Transverse colon (tissue), 4 donors: Measurements from ENCODE around the gene GPX4. TPM values are rescaled to one million over a fixed set of nuclear protein-coding genes. Genes with fewer than 3 reads are reported as not detected.
A peak's percentile ranks its signal among the peaks of the same experiment; 100 is the strongest.

Source experiments
- DNase-seq: peaks from one replicate; pipeline ENCODE4 v3.0.0-alpha.2; 2019
- H3K27ac ChIP-seq, 4 donors: fragments of 200-600 bp; sonication (generic); 2 replicates each; pipeline ENCODE4 v1.5.1; 2016 to 2018; ENCODE audit warnings: inconsistent platforms in 4 of 4
- H3K27me3 ChIP-seq: fragments of 200-600 bp; sonication (generic); 2 replicates; pipeline ENCODE4 v1.5.1; 2017; ENCODE audit warnings: inconsistent platforms
- H3K36me3 ChIP-seq, 4 donors: fragments of 200-600 bp; sonication (generic); 2 replicates each; pipeline ENCODE4 v1.5.1; 2017 to 2019; ENCODE audit warnings: inconsistent platforms in 4 of 4
- H3K4me1 ChIP-seq, 4 donors: fragments of 200-600 bp; sonication (generic); 2 replicates each; pipeline ENCODE4 v1.5.1; 2017 to 2020; ENCODE audit warnings: inconsistent platforms in 4 of 4
- H3K4me3 ChIP-seq, 4 donors: fragments of 200-600 bp; sonication (generic); 1 replicate in 1 of 4; 2 replicates in 3 of 4; pipeline versions ENCODE4 v1.5.1 to v1.6.1; 2017 to 2019; ENCODE audit warnings: inconsistent platforms in 4 of 4
- H3K9me3 ChIP-seq, 2 donors: fragments of 200-600 bp; sonication (generic); 2 replicates each; pipeline ENCODE4 v1.5.1; 2017 to 2019; ENCODE audit warnings: inconsistent platforms in 2 of 2
- CTCF ChIP-seq, 5 experiments: fragments of 200-600 bp in 3 of 5; fragments of 450-650 bp in 2 of 5; sonication (generic) in 3 of 5; IDR thresholded peaks; 1 replicate in 2 of 5; 2 replicates in 3 of 5; pipeline ENCODE4 v1.5.1; 2016 to 2017; ENCODE audit warnings: antibody characterized with exemption in 5 of 5, inconsistent platforms in 3 of 5, mild to moderate bottlenecking in 2 of 5, moderate library complexity in 1 of 5
- EP300 ChIP-seq: sonication (generic); formaldehyde crosslinking; IDR thresholded peaks from one replicate; pipeline ENCODE4 v1.6.1; 2017; ENCODE audit warnings: antibody characterized with exemption, low read depth
- POLR2A ChIP-seq: fragments of 450-650 bp; IDR thresholded peaks from one replicate; pipeline ENCODE4 v1.6.1; 2016; ENCODE audit warnings: antibody characterized with exemption, mild to moderate bottlenecking, moderate library complexity
- POLR2AphosphoS5 ChIP-seq, 3 donors: sonication (generic); formaldehyde crosslinking; IDR thresholded peaks; one replicate each; pipeline ENCODE4 v1.6.1; 2016; ENCODE audit warnings: antibody characterized with exemption in 3 of 3
- WGBS, 2 donors: methylation state at CpG; one replicate each; pipeline ENCODE4 v1.1.5; 2018; ENCODE audit warnings: low coverage in 1 of 2; 5-methylcytosine and 5-hydroxymethylcytosine counted together
- in situ Hi-C, 4 donors: fragments of 200-750 bp; cut with MboI; loops; one replicate each; pipeline versions ENCODE4 v1.15.0 to v1.15.1; 2017; ENCODE audit warnings: low sequenced_read_pairs in 3 of 4, low pct_ligation_motif_present in 1 of 4, low pct_unique_long_range_greater_than_20kb in 1 of 4
- intact Hi-C: fragments of 100-400 bp; cut with DNase I; formaldehyde crosslinking; loops from one replicate; pipeline ENCODE4 v1.15.1; 2023; ENCODE audit warnings: low total_unique reads
- total RNA-seq, 4 donors: library from RNA; depleted of rRNA; stranded (reverse); fragments of >200 nt; gene quantifications; one replicate each; pipeline ENCODE4 v1.1.0, GENCODE V29; 2016

GPX4 gene
- total RNA-seq, 4 donors from 2014 or later, result 115 to 426 (median 261) TPM

- in situ Hi-C loops (no loop called here), intact Hi-C loops (no loop called here)
- 61% methylated on average over 18 of the region's 22 CpGs; no CpG with 5 or more reads in 1 of the 2 donors for WGBS, 2 donors
- peak; percentile 70 for DNase-seq
- Histone ChIP-seq H3K36me3 (peaks cover 0 to 12% (median 2%) of the 10 kb centered on the region in 4 donors), H3K4me1 (peaks cover 21 to 71% (median 50%) of the 10 kb centered on the region in 4 donors), H3K27me3 (no peaks in the 10 kb centered on the region), H3K4me3 (peak overlapping the region; percentile 62 to 81 (median 72)), H3K27ac (peak overlapping the region; percentile 93 to 98 (median 95)), H3K9me3 (no peaks in the 10 kb centered on the region)
- TF ChIP-seq CTCF (IDR thresholded peaks at IDR 0.05), result no peak
- TF ChIP-seq EP300, result no peak
- no peak for TF ChIP-seq POLR2AphosphoS5 (IDR thresholded peaks at IDR 0.05)
- TF ChIP-seq POLR2A, result no peak
These were observed 27.2 kb downstream of the GPX4 start for GRCh38 chr19:1130771-1131717.

- H3K36me3 ChIP-seq, result peaks cover 0 to 3% (median 0%) of the 10 kb centered on the region in 4 donors
- WGBS, 2 donors, result 0% methylated on average over 48 of the region's 64 CpGs; no CpG with 5 or more reads in 1 of the 2 donors
- in situ Hi-C loops (no loop called here), intact Hi-C loops (no loop called here)
- TF ChIP-seq CTCF (IDR thresholded peaks at IDR 0.05), result peak in 4 of 5 experiments; percentile 9 to 19 (median 14)
- TF ChIP-seq POLR2AphosphoS5 (IDR thresholded peaks at IDR 0.05), result peak; percentile 77 to 89 (median 82)
- peak; percentile 95 for TF ChIP-seq EP300
- peak; percentile 64 for TF ChIP-seq POLR2A
- no peaks in the 10 kb centered on the region for H3K9me3 ChIP-seq
- H3K4me1 ChIP-seq, result peaks cover 30 to 80% (median 58%) of the 10 kb centered on the region in 4 donors
- H3K27me3 ChIP-seq, result no peaks in the 10 kb centered on the region
- H3K27ac ChIP-seq, result peak overlapping the region; percentile 93 to 98 (median 95)
- peak; percentile 93 for DNase-seq
- H3K4me3 ChIP-seq, result peak overlapping the region; percentile 62 to 81 (median 72)
These were observed 28.1 kb downstream of the GPX4 start for GRCh38 chr19:1131718-1132551.

GRCh38 chr19:1132552-1133383, 29.0 kb downstream of the GPX4 start:
- H3K4me1 ChIP-seq, result peaks cover 30 to 81% (median 59%) of the 10 kb centered on the region in 4 donors
- peak overlapping the region; percentile 62 to 81 (median 72) for H3K4me3 ChIP-seq
- no peaks in the 10 kb centered on the region for H3K36me3 ChIP-seq
- DNase-seq, result peak; percentile 47
- H3K27ac ChIP-seq, result peak overlapping the region; percentile 93 to 98 (median 95)
- no peaks in the 10 kb centered on the region for H3K27me3 ChIP-seq
- TF ChIP-seq POLR2A, result no peak
- TF ChIP-seq POLR2AphosphoS5 (IDR thresholded peaks at IDR 0.05), result no peak
- TF ChIP-seq EP300, result no peak
- no peak for TF ChIP-seq CTCF (IDR thresholded peaks at IDR 0.05)
- no peaks in the 10 kb centered on the region for H3K9me3 ChIP-seq
- in situ Hi-C loops, result no loop called here
- intact Hi-C loops, result no loop called here
- 60% methylated on average over 36 of the region's 48 CpGs; no CpG with 5 or more reads in 1 of the 2 donors for WGBS, 2 donors
